ENCODE data around the gene BMPR1B. TPM values are rescaled to one million over a fixed set of nuclear protein-coding genes. Genes with fewer than 3 reads are reported as not detected.

Gene BMPR1B
- total and polyA plus RNA-seq, 9 of the 15 experiments (the other 6 are each of a cell fraction or from before 2014, with no cell fraction given) = 0.01 TPM; not detected in 8

- no peaks in the 10 kb centered on the region for H3K9me3 ChIP-seq (replicated peaks; ENCODE audit: control insufficient read depth, insufficient read depth, low read depth, low read length)
- H3K79me2 ChIP-seq (ENCODE audit: control insufficient read depth, insufficient read depth, low read length) = no peaks in the 10 kb centered on the region
- POLR2A ChIA-PET = no interaction called here
- H2AFZ ChIP-seq (ENCODE audit: low read depth, low read length) = no peak overlapping the region
- no peak overlapping the region for H3K27ac ChIP-seq (ENCODE audit: extremely low read depth, low read depth, low read length)
- FAIRE-seq (no peak), ATAC-seq (no peak), DNase-seq (ENCODE audit: extremely low read depth in 1 of 4, low spot score in 3 of 4) (no peak)
- H3K27me3 ChIP-seq (ENCODE audit: control insufficient read depth in 2 of 2, insufficient read depth in 2 of 2, low read length in 2 of 2) = no peaks in the 10 kb centered on the region
- H3K4me3 ChIP-seq = no peak overlapping the region
- no peaks in the 10 kb centered on the region for H3K9me1 ChIP-seq (ENCODE audit: control insufficient read depth, insufficient read depth, low read length)
- intact Hi-C loops (cut with micrococcal nuclease) (no loop called here), in situ Hi-C loops (cut with MboI) (loop anchor here (25.0 kb wide), 1 partner anchor 470 kb away; no protein-coding TSS in a partner anchor)
- no TSS peak for BruUV-seq (replicated peaks)
- H4K20me1 ChIP-seq (replicated peaks; ENCODE audit: control insufficient read depth, insufficient read depth, low read length) = no peaks in the 10 kb centered on the region
- H3K9ac ChIP-seq (ENCODE audit: insufficient read depth in 1 of 2, low read depth in 2 of 2, low read length in 2 of 2) = no peak overlapping the region
- no peak overlapping the region for H3K4me2 ChIP-seq (ENCODE audit: insufficient read depth, low read length)
- H3K4me1 ChIP-seq (replicated peaks in 1 of 2; ENCODE audit: control insufficient read depth in 2 of 2, insufficient read depth in 2 of 2, low read length in 2 of 2) = no peaks in the 10 kb centered on the region
- H3K36me3 ChIP-seq (ENCODE audit: control insufficient read depth, insufficient read depth, low read length) = no peaks in the 10 kb centered on the region
- CTCF ChIA-PET (ENCODE audit: low intra/inter-chr PET ratio) = no interaction called here
- no peak for TF ChIP-seq HNRNPL (IDR thresholded peaks at IDR 0.05; ENCODE audit: low read depth, low read length)
- no peak for TF ChIP-seq ETS1 (conservative IDR thresholded peaks at IDR 0.05; ENCODE audit: control insufficient read depth, low read depth, low read length)
- TF ChIP-seq NR2C1 (IDR thresholded peaks at IDR 0.05) = no peak
- no peak for TF ChIP-seq NR2C1 (tag; IDR thresholded peaks at IDR 0.05)
- no peak for TF ChIP-seq U2AF2 (optimal IDR thresholded peaks at IDR 0.05; ENCODE audit: low read depth, low read length)
- no peak for TF ChIP-seq RBM34 (IDR thresholded peaks at IDR 0.05; ENCODE audit: borderline replicate concordance, insufficient read depth, low read length)
- no peak for TF ChIP-seq CREB3L1 (IDR thresholded peaks at IDR 0.05; ENCODE audit: borderline replicate concordance, low read depth)
- no peak for TF ChIP-seq POU5F1 (IDR thresholded peaks at IDR 0.05; ENCODE audit: borderline replicate concordance, low read depth, low read length, partially characterized antibody)
- no peak for TF ChIP-seq FOXA1 (IDR thresholded peaks at IDR 0.05; ENCODE audit: borderline replicate concordance)
- TF ChIP-seq ETV6 (IDR thresholded peaks at IDR 0.05; ENCODE audit: borderline replicate concordance in 1 of 2, low read depth in 2 of 2, low read length in 1 of 2) = no peak
- TF ChIP-seq ETV6 (CRISPR knock-in tag; IDR thresholded peaks at IDR 0.05; ENCODE audit: borderline replicate concordance) = no peak
- no peak for TF ChIP-seq YY1 (IDR thresholded peaks at IDR 0.05; ENCODE audit: borderline replicate concordance in 1 of 3, control insufficient read depth in 1 of 3, extremely low read depth in 1 of 3, insufficient read depth in 3 of 3, insufficient read length in 1 of 3, insufficient replicate concordance in 2 of 3, low read depth in 1 of 3, low read length in 2 of 3)
- no peak for TF ChIP-seq ZNF592 (IDR thresholded peaks at IDR 0.05)
- TF ChIP-seq NFIC (IDR thresholded peaks at IDR 0.05) = no peak
- TF ChIP-seq MED1 (CRISPR knock-in tag; IDR thresholded peaks at IDR 0.05; ENCODE audit: borderline replicate concordance) = no peak
- no peak for TF ChIP-seq SIN3B (IDR thresholded peaks at IDR 0.05; ENCODE audit: low read depth)
- TF ChIP-seq BRD9 (IDR thresholded peaks at IDR 0.05; ENCODE audit: low read depth, partially characterized antibody) = no peak
Observed at GRCh38 chr4:95107004-95107403, 349.2 kb downstream of the BMPR1B start.
